ENCODE data around the gene RINL. TPM values are rescaled to one million over a fixed set of nuclear protein-coding genes. Genes with fewer than 3 reads are reported as not detected.
A peak's percentile ranks its signal among the peaks of the same experiment; 100 is the strongest.

RINL gene
- total RNA-seq, 1 experiment from 2014 or later: 14.5 TPM

- 0 out of 2 replicates have a peak, but pooled peaks cover 4% of the 10 kb centered on the region for H3K9me3 Mint-ChIP-seq
- ATAC-seq (no peak), DNase-seq (ENCODE audit: low spot score) (no peak)
- TF ChIP-seq IRF1 (CRISPR knock-in tag; IDR thresholded peaks at IDR 0.05): no peak
- TF ChIP-seq MLX (CRISPR knock-in tag; IDR thresholded peaks at IDR 0.05): no peak
- TF ChIP-seq PREB (CRISPR knock-in tag; IDR thresholded peaks at IDR 0.05; ENCODE audit: borderline replicate concordance): no peak
- no peak for TF ChIP-seq TP53 (CRISPR knock-in tag; IDR thresholded peaks at IDR 0.05)
- TF ChIP-seq ATF2 (CRISPR knock-in tag; IDR thresholded peaks at IDR 0.05; ENCODE audit: borderline replicate concordance, low read depth): no peak
- TF ChIP-seq ATF1 (CRISPR knock-in tag; IDR thresholded peaks at IDR 0.05): no peak
- TF ChIP-seq HMGXB4 (CRISPR knock-in tag; IDR thresholded peaks at IDR 0.05): no peak
- TF ChIP-seq CREB1 (CRISPR knock-in tag; IDR thresholded peaks at IDR 0.05): no peak
- no peak for TF ChIP-seq CTCF (IDR thresholded peaks at IDR 0.05)
- no peak for TF ChIP-seq GTF2I (CRISPR knock-in tag; conservative IDR thresholded peaks at IDR 0.05)
- peaks cover 37% of the 10 kb centered on the region for H3K36me3 Mint-ChIP-seq
- no peak overlapping the region for H3K4me3 Mint-ChIP-seq
- no peaks in the 10 kb centered on the region for H3K4me1 Mint-ChIP-seq
- ChIA-PET CTCF (interaction anchor here (1.8 kb wide), 1 partner anchor 8 kb away, joined by 10 read pairs; the partner anchor contains the start of genes MRPS12 and SARS2), POLR2A (no interaction called here)
- H3K27me3 Mint-ChIP-seq (ENCODE audit: low read depth): no peaks in the 10 kb centered on the region
- H3K27ac Mint-ChIP-seq: no peak overlapping the region
Measured at GRCh38 chr19:38922482-38922881, 44.4 kb upstream of the RINL start.

- no peaks in the 10 kb centered on the region for H3K4me1 Mint-ChIP-seq
- peak overlapping the region; percentile 58; the same call in 1 of the 2 replicates for H3K27ac Mint-ChIP-seq
- ChIA-PET CTCF (interaction anchor here (1.8 kb wide), 1 partner anchor 8 kb away, joined by 10 read pairs; the partner anchor contains the start of genes MRPS12 and SARS2), POLR2A (interaction anchor here (1.0 kb wide), 1 partner anchor 9 kb away, joined by 3 read pairs; the partner anchor contains the start of genes MRPS12 and SARS2)
- H3K36me3 Mint-ChIP-seq: peaks cover 37% of the 10 kb centered on the region
- ATAC-seq (no peak), DNase-seq (ENCODE audit: low spot score) (no peak)
- H3K27me3 Mint-ChIP-seq (ENCODE audit: low read depth): no peaks in the 10 kb centered on the region
- 0 out of 2 replicates have a peak, but pooled peaks cover 4% of the 10 kb centered on the region for H3K9me3 Mint-ChIP-seq
- no peak overlapping the region for H3K4me3 Mint-ChIP-seq
- TF ChIP-seq CREM (CRISPR knock-in tag; IDR thresholded peaks at IDR 0.05): no peak
- no peak for TF ChIP-seq CBFB (CRISPR knock-in tag; IDR thresholded peaks at IDR 0.05; ENCODE audit: low read depth)
- TF ChIP-seq ZNF317 (CRISPR knock-in tag; IDR thresholded peaks at IDR 0.05; ENCODE audit: borderline replicate concordance, low read depth): no peak
- no peak for TF ChIP-seq CREB1 (CRISPR knock-in tag; IDR thresholded peaks at IDR 0.05)
- no peak for TF ChIP-seq HMGXB4 (CRISPR knock-in tag; IDR thresholded peaks at IDR 0.05)
- no peak for TF ChIP-seq E2F5 (CRISPR knock-in tag; IDR thresholded peaks at IDR 0.05)
- no peak for TF ChIP-seq USF1 (CRISPR knock-in tag; IDR thresholded peaks at IDR 0.05)
- no peak for TF ChIP-seq FOXP4 (CRISPR knock-in tag; IDR thresholded peaks at IDR 0.05)
- no peak for TF ChIP-seq TEAD1 (CRISPR knock-in tag; IDR thresholded peaks at IDR 0.05)
- no peak; the same call in 1 of the 2 replicates for TF ChIP-seq GTF2I (CRISPR knock-in tag; conservative IDR thresholded peaks at IDR 0.05)
- no peak for TF ChIP-seq ZNF219 (CRISPR knock-in tag; IDR thresholded peaks at IDR 0.05; ENCODE audit: borderline replicate concordance)
Measured at GRCh38 chr19:38921420-38922274, 43.6 kb upstream of the RINL start.

Data from WTC11 (cell line).